Tibial nerve (tissue), 4 donors: ENCODE results near the gene DPM3. TPM values are rescaled to one million over a fixed set of nuclear protein-coding genes. Genes with fewer than 3 reads are reported as not detected.

ENCODE experiments used
- DNase-seq, 2 donors: peaks; one replicate each; pipeline ENCODE4 v3.0.0-alpha.2; 2019; ENCODE audit warnings: low spot score in 2 of 2
- H3K27ac ChIP-seq, 4 donors: fragments of 200-600 bp; sonication (generic) in 3 of 4; one replicate each; pipeline ENCODE4 v1.5.1; 2017 to 2019; ENCODE audit warnings: mild to moderate bottlenecking in 1 of 4
- H3K27me3 ChIP-seq, 2 donors: fragments of 200-600 bp; sonication (generic) in 1 of 2; one replicate each; pipeline versions ENCODE4 v1.5.1 to v1.6.0; 2017 to 2019
- H3K36me3 ChIP-seq, 3 donors: fragments of 200-600 bp; sonication (generic); one replicate each; pipeline ENCODE4 v1.5.1; 2018 to 2019
- H3K4me1 ChIP-seq, 4 donors: fragments of 200-600 bp; sonication (generic) in 3 of 4; one replicate each; pipeline ENCODE4 v1.5.1; 2017 to 2019
- H3K4me3 ChIP-seq, 4 donors: fragments of 200-600 bp; sonication (generic) in 3 of 4; one replicate each; pipeline ENCODE4 v1.5.1; 2017 to 2019; ENCODE audit warnings: mild to moderate bottlenecking in 1 of 4, moderate library complexity in 1 of 4
- H3K9me3 ChIP-seq, 4 donors: fragments of 200-600 bp; sonication (generic) in 3 of 4; one replicate each; pipeline ENCODE4 v1.5.1; 2017 to 2019
- CTCF ChIP-seq, 5 experiments: fragments of 200-600 bp in 3 of 5; fragments of 450-650 bp in 2 of 5; sonication (generic) in 3 of 5; IDR thresholded peaks; one replicate each; pipeline ENCODE4 v1.5.1; 2016 to 2019; ENCODE audit warnings: antibody characterized with exemption in 5 of 5, mild to moderate bottlenecking in 3 of 5, moderate library complexity in 2 of 5
- EP300 ChIP-seq, 2 donors: sonication (generic); formaldehyde crosslinking; IDR thresholded peaks; one replicate each; pipeline ENCODE4 v1.6.1; 2017; ENCODE audit warnings: antibody characterized with exemption in 2 of 2, mild to moderate bottlenecking in 1 of 2
- POLR2A ChIP-seq, 2 donors: fragments of 450-650 bp; IDR thresholded peaks; one replicate each; pipeline ENCODE4 v1.6.1; 2017; ENCODE audit warnings: antibody characterized with exemption in 2 of 2, mild to moderate bottlenecking in 2 of 2, moderate library complexity in 2 of 2
- WGBS, 2 donors: methylation state at CpG; one replicate each; pipeline ENCODE4 v1.1.5; 2018; 5-methylcytosine and 5-hydroxymethylcytosine counted together
- total RNA-seq, 4 donors: library from RNA; depleted of rRNA; stranded (reverse); fragments of >200 nt; gene quantifications; one replicate each; pipeline ENCODE4 v1.1.0, GENCODE V29; 2016

DPM3 gene
- total RNA-seq, 4 donors from 2014 or later: 74.7 to 115 (median 95.6) TPM

GRCh38 chr1:155175281-155175926 lies 35.1 kb upstream of the DPM3 start:
- 81 to 86% methylated on average over 12 of the region's 12 CpGs for WGBS, 2 donors

GRCh38 chr1:155174324-155175280 lies 34.3 kb upstream of the DPM3 start:
- H3K9me3 ChIP-seq: no peaks in the 10 kb centered on the region
- H3K4me1 ChIP-seq: peaks cover 0 to 74% (median 30%) of the 10 kb centered on the region in 4 donors
- peak overlapping the region in 3 of 4 donors; percentile 71 to 97 (median 93) for H3K27ac ChIP-seq
- WGBS, 2 donors: 9 to 10% methylated on average over 34 to 35 of the region's 35 CpGs
- peaks cover 0 to 13% of the 10 kb centered on the region in 2 donors for H3K27me3 ChIP-seq
- H3K4me3 ChIP-seq: peak overlapping the region; percentile 9 to 75 (median 62)
- DNase-seq: no peak
- H3K36me3 ChIP-seq: peaks cover 0 to 15% (median 0%) of the 10 kb centered on the region in 3 donors
- TF ChIP-seq POLR2A (IDR thresholded peaks at IDR 0.05) (no peak), CTCF (IDR thresholded peaks at IDR 0.05) (no peak), EP300 (IDR thresholded peaks at IDR 0.05) (no peak)

More at GRCh38 chr1:155175281-155175926, 35.1 kb upstream of the DPM3 start:
- H3K4me1 ChIP-seq: peaks cover 0 to 74% (median 30%) of the 10 kb centered on the region in 4 donors
- H3K27me3 ChIP-seq: peaks cover 0 to 13% of the 10 kb centered on the region in 2 donors
- peak overlapping the region in 1 of 4 donors; percentile 75 for H3K4me3 ChIP-seq
- H3K27ac ChIP-seq: peak overlapping the region in 2 of 4 donors; percentile 93 to 97
- H3K9me3 ChIP-seq: no peaks in the 10 kb centered on the region
- no peak for TF ChIP-seq POLR2A (IDR thresholded peaks at IDR 0.05)
- no peak for TF ChIP-seq CTCF (IDR thresholded peaks at IDR 0.05)
- no peak for TF ChIP-seq EP300 (IDR thresholded peaks at IDR 0.05)
- no peak for DNase-seq
- H3K36me3 ChIP-seq: peaks cover 0 to 13% (median 0%) of the 10 kb centered on the region in 3 donors

- H3K4me1 ChIP-seq: peaks cover 0 to 65% (median 26%) of the 10 kb centered on the region in 4 donors
- peak in 1 of 5 experiments; percentile 23 for TF ChIP-seq CTCF (IDR thresholded peaks at IDR 0.05)
- TF ChIP-seq EP300 (IDR thresholded peaks at IDR 0.05): no peak
- TF ChIP-seq POLR2A (IDR thresholded peaks at IDR 0.05): no peak
- no peak for DNase-seq
- H3K36me3 ChIP-seq: peaks cover 0 to 23% (median 0%) of the 10 kb centered on the region in 3 donors
- peaks cover 0 to 13% of the 10 kb centered on the region in 2 donors for H3K27me3 ChIP-seq
- H3K27ac ChIP-seq: peak within 1 kb of the TSS; percentile 79 to 97 (median 91)
- peak within 1 kb of the TSS; percentile 59 to 85 (median 70) for H3K4me3 ChIP-seq
- 2 to 3% methylated on average over 38 of the region's 38 CpGs for whole genome bisulfite sequencing, 2 donors
- no peaks in the 10 kb centered on the region for H3K9me3 ChIP-seq
These were observed 33.4 kb upstream of the DPM3 start, which contains the start of gene TRIM46 for GRCh38 chr1:155173478-155174323. Gene TRIM46 (plus strand): TSS chr1:155173849. CDS start chr1:155173967, 118 bp downstream.

- no peaks in the 10 kb centered on the region for H3K9me3 ChIP-seq
- WGBS, 2 donors: 0 to 1% methylated on average over 52 to 54 of the region's 57 CpGs
- H3K27ac ChIP-seq: peak within 1 kb of the TSS; percentile 79 to 97 (median 91)
- peak; percentile 17 to 60 for TF ChIP-seq POLR2A (IDR thresholded peaks at IDR 0.05)
- TF ChIP-seq CTCF (IDR thresholded peaks at IDR 0.05): peak; percentile 90 to 98 (median 96)
- TF ChIP-seq EP300 (IDR thresholded peaks at IDR 0.05): peak; percentile 60 to 95
- DNase-seq: peak; percentile 82
- peaks cover 0 to 60% (median 26%) of the 10 kb centered on the region in 4 donors for H3K4me1 ChIP-seq
- H3K27me3 ChIP-seq: peaks cover 0 to 13% of the 10 kb centered on the region in 2 donors
- peaks cover 0 to 27% (median 0%) of the 10 kb centered on the region in 3 donors for H3K36me3 ChIP-seq
- peak within 1 kb of the TSS; percentile 59 to 85 (median 70) for H3K4me3 ChIP-seq
These were observed 32.6 kb upstream of the DPM3 start, which contains the start of gene KRTCAP2 for GRCh38 chr1:155172732-155173477. Gene KRTCAP2 (minus strand): TSS chr1:155173304. CDS start chr1:155173224, 80 bp downstream.
